HL-60/S4 treated with retinoic acid at 250 ng/mL for 4 days and 3 days (cell line): ENCODE data around the gene FXYD6.

ENCODE experiments used
- in situ Hi-C: fragments of 300-500 bp; cut with MboI; formaldehyde crosslinking; loops from 2 replicates; pipeline ENCODE4 v1.7.0; 2022; ENCODE audit warnings: low sequenced_read_pairs

Gene FXYD6

GRCh38 chr11:117910941-117911655, 34.6 kb upstream of the FXYD6 start:
- in situ Hi-C loops: no loop called here

- in situ Hi-C loops: no loop called here
Observed at GRCh38 chr11:117910525-117910924, 34.1 kb upstream of the FXYD6 start.

- in situ Hi-C loops: no loop called here
Observed at GRCh38 chr11:117909611-117910382, 33.3 kb upstream of the FXYD6 start.

GRCh38 chr11:117908959-117909610, 32.6 kb upstream of the FXYD6 start:
- in situ Hi-C loops: no loop called here

GRCh38 chr11:117908109-117908895, 31.8 kb upstream of the FXYD6 start:
- in situ Hi-C loops: no loop called here

GRCh38 chr11:117907276-117908108, 31.0 kb upstream of the FXYD6 start:
- in situ Hi-C loops: no loop called here

GRCh38 chr11:117906710-117907109, 30.3 kb upstream of the FXYD6 start:
- in situ Hi-C loops: no loop called here

GRCh38 chr11:117906126-117906525, 29.7 kb upstream of the FXYD6 start:
- in situ Hi-C loops: no loop called here

GRCh38 chr11:117905524-117905923, 29.1 kb upstream of the FXYD6 start:
- in situ Hi-C loops: no loop called here

- in situ Hi-C loops: no loop called here
Observed at GRCh38 chr11:117903505-117904382, 27.3 kb upstream of the FXYD6 start.

- in situ Hi-C loops: no loop called here
Observed at GRCh38 chr11:117902001-117902845, 25.8 kb upstream of the FXYD6 start.

- in situ Hi-C loops: no loop called here
Observed at GRCh38 chr11:117901601-117902000, 25.1 kb upstream of the FXYD6 start.

- in situ Hi-C loops: no loop called here
Observed at GRCh38 chr11:117900720-117901440, 24.4 kb upstream of the FXYD6 start.

- in situ Hi-C loops: no loop called here
Observed at GRCh38 chr11:117900121-117900648, 23.7 kb upstream of the FXYD6 start.

- in situ Hi-C loops: no loop called here
Observed at GRCh38 chr11:117898059-117898458, 21.6 kb upstream of the FXYD6 start.

GRCh38 chr11:117892651-117893050, 16.2 kb upstream of the FXYD6 start:
- in situ Hi-C loops: no loop called here

GRCh38 chr11:117891362-117891761, 14.9 kb upstream of the FXYD6 start:
- in situ Hi-C loops: no loop called here
